GM19043 (cell line): ENCODE results near the gene SCGB2B2.
"Not testable (repeated sequence)": the region's sequence is repeated elsewhere in the genome, so short reads cannot be mapped to it uniquely, and the experiment has no call there.

Experiments used
- ATAC-seq: cut with Tn5 transposase; IDR thresholded peaks from one replicate; pipeline ENCODE4 v1.9.1; 2021; ENCODE audit warnings: low read depth; ENCODE audit not compliant: unreplicated experiment

The SCGB2B2 gene, protein sequence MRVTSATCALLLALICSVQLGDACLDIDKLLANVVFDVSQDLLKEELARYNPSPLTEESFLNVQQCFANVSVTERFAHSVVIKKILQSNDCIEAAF

DNA sequence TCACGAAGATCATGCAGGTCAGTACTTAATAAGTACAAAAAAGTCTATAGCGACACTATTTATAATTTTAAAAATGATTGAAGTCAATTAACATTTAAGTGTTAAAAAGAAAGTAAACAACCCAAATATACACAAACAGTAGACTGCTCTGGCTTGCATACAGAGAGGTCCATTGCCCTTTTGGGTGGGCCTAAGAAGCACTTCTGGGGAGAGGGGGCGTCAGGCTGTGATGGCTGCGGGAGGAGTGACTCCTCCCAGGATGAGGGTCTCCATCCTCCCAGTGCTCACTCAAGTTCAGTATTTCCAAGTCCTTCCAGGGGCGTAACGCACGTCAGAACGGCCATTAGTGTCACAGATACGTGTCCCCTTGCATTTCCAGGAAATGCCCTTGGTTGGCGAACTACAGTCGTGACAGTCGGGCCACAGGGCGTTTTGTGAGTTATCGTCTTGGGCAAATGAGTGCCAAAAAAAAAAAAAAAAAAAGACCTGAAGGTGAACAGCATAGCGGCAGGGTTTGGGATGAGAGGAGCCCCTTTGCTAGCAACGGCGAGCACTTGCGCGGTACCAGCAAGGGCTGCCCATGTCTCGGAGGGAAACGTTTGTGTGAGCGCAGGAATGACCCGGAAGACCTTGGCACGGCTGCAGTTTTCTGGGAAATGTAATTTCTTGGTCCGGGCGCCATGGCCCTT is at the start of gene SCGB2B2:
SCGB2B2 (minus strand) TSS at position 463 of the 689 bp plus-strand sequence. CDS start 82,596 bp downstream, outside the sequence.
- ATAC-seq: peak; percentile 43

DNA sequence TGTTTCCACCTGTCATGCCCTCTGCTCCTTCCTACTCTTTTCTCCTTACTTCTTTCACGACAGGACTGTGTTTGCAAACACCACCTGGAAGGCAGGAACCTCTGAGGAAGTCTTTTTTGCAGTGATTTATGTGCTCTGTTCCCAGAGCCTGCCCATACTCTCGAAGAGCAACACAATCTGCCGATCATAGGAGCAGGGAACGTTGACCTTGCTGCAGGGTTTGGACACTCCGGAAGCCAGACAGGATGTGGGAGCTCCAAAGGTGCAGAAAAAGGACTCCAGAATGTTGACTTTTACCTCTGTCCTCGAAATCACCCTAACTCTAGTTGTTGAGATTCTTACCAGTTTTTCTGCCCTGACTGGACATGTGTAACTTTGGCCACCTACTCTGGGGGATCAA is 48.4 kb upstream of the SCGB2B2 start:
- ATAC-seq: no peak

DNA sequence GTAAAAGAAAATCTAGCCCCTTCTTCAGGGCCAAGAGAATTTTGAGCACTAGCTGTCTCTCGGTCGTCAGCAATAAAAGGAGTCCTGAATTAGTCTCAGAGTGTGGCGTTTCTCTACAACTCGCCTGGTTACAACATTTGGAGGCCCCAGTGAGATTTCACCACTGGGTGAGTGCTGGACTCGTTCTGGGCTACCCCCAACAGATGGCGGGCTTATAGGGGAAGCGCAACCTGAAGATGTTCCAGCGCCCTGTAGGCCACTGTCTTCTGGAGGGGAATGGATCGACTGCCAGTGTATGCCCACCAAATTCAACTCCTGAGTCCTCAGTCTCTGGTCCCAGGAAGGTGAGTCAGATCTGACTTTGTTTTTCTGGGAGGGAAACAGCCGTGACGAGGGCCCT is 45.4 kb upstream of the SCGB2B2 start:
- no peak for ATAC-seq

DNA sequence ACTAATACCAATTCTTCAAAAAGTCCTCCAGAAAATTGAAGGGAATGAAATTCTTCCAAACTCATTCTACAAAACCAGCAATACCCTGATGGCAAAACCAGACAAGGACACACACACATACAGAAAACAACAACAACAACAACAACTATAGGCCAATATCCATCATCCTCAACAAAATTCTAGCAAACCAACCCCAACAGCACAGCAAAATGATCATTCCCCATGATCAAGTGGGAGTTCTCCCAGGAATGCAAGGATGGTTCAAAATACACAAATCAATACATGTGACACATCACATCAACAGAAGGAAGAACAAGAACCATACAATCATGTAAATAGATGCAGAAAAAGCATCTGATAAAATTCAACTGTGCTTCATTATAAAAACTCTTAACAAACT is 38.4 kb upstream of the SCGB2B2 start:
- no peak for ATAC-seq

DNA sequence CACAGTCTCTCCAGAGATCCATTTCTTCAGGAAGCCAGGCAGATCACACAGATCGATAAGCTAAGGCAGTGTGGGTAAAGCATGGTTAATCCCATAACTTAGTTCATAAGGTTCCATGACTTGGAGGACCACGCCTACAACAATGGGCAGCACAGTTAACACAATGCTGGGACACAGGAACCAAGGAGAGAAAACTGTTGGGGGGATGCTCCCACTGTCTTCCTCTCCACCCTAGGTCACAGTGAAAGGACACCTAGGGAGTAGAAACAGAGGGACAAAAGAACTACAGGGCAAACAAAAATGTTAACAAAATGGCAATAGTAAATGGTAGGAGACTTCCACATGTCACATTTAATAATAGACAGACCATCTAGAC is 36.3 kb upstream of the SCGB2B2 start:
- no peak for ATAC-seq

DNA sequence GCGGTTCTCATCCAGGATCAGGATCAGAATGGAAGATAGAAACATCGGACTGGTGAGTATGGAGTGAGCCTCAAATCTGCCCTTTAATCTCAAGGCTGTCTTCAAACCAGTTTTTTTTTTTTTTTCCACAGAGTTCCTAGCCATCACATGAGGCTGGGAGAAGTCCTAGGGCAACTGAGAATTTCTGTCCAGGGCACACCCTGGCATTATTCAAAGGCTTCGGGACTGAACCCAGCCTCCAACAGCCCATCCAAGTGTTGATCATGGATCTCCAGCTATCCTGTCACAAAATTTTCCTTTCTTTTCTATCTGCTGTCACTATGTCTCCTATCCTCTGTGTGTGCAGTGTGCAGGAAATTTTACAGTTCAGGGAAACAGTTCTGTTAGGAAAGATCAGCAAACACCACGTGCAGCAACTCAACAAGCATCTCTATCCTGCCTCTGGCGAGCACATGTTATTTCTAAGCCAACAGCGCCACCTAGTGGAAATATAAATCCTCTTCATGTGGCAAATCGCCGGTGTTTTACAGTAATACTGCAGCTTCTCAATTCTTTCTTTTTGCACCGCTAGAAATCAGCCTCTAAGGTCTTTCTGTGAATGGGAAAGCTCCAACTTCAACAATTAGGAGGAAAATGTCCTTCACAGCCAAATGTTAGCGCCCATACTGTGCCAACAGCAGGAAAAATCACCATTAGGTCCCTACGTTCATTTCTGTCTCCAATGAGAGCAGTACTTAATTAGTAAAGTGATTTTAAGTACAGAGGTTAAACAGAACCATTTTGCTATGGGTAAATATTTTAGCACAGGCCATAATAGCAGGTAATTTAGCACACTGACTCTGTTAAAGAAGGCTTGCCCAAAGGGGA is 35.7 kb upstream of the SCGB2B2 start:
- no peak for ATAC-seq

DNA sequence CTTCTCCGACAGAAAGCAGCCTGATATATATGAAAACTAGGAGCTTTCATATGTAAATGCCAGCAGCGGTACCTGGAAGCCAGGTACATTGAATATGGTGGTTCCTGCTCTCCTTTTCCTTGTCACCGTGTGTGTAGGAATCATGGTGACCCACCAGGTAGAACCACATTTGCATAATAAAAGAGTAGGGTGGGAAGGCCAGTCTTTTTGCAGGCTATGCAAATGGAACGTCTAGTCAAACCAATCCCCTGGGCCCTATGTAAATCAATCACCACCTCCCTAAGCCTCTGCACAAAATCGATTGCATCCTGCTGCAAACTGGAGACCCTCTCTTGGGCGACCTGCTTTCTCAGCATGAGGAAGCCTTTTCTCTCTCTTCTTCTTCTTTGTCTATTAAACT is 34.9 kb upstream of the SCGB2B2 start:
- no peak for ATAC-seq

DNA sequence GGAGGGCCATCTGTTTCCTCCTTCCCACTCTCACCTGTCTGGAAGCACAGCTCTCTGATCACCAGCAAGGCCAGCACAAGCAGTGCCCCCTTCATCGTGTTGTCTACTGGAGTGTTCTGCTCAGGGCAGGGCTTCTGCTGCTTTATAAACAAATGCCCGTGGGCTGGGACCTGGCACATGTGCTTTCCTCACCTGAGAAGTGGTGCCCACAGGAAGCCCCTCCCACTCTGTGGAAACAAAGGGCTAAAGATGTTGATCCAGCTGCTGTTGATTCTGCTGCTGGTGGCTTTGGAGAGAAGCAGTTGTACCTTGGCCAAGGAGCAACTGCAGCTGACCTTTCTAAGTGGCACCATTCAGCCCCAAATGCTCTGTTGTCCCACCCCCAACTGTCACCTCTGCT is 30.7 kb upstream of the SCGB2B2 start:
- ATAC-seq: no peak

DNA sequence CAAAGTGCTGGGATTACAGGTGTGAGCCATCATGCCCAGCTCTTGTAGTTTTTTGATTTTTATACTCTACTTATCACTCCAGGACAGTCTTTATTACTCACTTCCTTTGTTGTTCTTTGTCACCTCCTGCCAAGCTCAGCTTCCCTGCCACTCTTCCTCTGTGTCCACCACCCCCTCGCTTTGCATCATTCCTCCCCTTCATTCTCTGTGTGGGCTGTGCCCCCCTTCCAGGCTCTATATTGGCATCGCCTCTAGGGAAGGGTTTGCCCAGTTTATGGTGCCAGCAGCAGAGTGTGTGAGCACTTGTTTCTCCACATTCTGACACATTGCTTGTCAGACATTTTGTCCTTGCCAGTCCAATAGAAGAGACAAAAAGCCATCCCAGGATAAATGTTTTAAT is 15.6 kb upstream of the SCGB2B2 start:
- ATAC-seq: no peak

DNA sequence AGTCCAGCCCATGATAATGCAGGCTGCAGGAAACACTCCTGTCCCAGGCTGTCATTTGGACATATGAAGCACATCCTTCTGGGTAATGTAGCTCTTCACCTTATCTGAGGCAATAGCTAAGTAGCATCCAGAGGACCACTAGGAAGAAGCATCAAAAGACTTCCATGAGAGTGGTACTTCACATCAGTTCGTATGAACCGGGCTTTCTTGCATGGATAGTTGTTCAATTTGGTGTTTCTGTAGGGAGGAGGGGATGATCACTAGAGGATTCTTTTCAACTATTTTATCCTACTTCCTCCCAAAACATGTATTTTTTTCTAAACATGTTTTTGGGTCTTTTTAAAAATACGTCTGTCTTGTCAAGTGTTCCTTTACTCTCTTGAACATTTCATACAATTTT is 13.4 kb upstream of the SCGB2B2 start:
- no peak for ATAC-seq

DNA sequence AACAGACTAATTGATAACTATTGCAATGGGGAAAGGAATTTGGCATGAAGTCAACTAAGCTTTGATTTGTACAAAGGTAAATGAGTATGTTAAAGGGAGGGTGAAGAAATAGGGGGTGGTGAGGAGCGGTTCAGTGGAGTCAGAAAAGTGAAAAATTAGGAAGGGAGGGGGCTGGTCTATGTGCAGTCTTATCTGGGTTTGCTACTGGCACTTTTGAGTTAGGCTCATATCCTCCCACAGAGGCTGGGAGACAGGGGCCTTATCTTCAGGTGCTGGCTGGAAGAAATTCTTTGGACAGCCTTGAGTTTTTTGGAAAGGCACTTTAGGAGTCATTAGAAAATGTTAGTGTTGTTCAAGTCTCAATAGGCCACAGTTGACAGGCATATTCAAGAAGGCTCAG is 11.6 kb upstream of the SCGB2B2 start:
- ATAC-seq: no peak

DNA sequence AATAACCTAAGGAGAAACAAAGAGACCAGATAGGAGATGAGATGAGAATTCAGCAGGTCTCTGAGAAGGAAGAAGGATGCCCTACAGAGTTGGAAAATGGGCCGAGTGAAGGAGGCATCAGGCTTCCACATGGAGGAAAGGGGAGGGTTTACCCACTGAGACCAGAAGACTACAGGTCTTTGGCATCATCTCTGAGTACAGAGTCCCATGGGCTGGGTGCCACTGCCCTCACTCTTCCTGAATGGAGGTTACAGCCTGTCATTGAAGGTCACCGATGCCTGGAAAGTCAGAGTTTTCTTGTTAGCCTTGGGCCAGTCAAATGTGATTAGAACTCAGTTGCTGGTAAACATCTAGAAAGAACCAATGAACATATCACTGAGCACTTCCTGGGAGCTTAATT is 10.4 kb upstream of the SCGB2B2 start:
- no peak for ATAC-seq

DNA sequence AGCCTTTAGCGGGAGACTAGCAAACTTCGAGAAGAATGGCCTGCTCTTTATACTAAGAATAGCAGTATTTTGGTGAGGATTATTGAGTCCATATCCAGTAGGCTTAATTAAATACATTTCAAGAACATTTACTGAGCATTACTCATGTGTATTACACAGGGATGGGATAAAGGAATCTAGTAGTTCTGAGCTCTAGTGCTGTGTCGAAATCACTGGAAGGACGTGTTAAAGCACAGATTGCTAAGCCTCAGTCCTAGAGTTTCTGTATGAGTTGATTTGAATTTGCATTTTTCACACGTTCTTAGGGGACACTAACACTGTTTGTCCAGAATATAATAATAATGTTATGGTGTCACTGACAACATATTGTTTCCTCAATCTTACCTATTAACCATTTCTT is 9.5 kb upstream of the SCGB2B2 start:
- no peak for ATAC-seq

DNA sequence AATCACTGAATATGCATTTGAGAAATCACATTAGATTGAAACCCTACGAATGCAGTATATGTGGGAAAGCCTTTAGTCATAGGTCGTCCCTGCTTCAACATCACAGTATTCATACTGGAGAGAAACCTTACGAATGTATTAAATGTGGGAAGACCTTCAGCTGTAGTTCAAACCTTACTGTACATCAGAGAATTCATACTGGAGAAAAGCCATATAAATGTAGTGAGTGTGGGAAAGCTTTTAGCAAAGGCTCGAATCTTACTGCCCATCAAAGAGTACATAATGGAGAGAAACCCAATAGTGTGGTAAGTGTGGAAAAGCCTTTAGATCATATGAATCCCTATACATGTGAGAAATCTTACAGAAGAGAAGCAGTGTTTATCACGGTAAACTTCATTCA is 8.3 kb upstream of the SCGB2B2 start:
- ATAC-seq: not testable (repeated sequence)

DNA sequence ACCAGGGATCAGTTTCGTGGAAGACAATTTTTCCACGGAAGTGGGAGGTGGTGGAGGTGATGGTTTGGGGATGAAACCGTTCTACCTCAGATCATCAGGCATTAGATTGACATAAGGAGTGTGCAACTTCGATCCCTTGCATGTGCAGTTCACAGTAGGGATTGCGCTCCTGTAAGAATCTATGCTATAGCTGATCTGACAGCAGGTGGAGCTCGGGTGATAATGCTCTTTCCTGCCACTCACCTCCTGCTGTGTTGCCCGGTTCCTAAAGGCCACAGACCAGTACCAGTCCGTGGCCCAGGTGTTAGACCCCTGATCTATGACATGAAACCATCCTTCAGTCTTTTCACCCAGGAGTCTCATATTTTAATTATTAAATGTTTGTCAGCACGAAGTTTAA is 4.5 kb upstream of the SCGB2B2 start:
- no peak for ATAC-seq

DNA sequence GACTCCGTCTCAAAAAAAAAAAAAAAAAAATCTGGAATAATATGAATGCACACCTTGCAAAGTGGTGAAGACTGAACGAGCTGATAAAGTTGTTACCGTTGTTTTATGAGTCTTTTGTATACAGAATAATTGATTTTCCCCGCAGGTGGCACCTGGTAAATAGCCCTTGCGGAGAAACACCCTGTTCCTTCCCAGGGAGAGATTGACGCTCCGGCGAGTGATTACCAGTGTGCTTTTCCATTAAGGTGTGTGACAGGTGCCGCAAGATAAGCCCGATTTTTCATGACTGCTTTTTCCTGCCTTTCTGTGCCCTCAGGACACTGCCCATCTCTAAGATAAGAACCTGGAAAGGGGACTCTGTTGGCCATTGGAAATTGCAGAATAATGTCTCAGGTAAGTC is 1.5 kb upstream of the SCGB2B2 start:
- no peak for ATAC-seq

DNA sequence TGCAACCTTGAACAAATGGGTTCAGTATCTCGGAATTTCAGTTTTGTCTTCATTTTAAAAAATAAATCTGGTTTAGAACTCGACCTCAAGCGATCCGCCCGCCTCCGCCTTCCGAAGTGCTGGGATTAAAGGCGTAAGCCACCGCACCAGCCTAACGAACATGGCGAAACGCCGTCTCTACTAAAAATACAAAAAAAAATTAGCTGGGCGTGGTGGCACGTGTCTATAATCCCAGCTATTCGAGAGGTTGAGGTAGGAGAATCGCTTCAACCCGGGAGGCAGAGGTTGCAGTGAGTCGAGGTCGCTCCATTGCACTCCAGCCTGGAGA is 1.1 kb upstream of the SCGB2B2 start:
- ATAC-seq: no peak

DNA sequence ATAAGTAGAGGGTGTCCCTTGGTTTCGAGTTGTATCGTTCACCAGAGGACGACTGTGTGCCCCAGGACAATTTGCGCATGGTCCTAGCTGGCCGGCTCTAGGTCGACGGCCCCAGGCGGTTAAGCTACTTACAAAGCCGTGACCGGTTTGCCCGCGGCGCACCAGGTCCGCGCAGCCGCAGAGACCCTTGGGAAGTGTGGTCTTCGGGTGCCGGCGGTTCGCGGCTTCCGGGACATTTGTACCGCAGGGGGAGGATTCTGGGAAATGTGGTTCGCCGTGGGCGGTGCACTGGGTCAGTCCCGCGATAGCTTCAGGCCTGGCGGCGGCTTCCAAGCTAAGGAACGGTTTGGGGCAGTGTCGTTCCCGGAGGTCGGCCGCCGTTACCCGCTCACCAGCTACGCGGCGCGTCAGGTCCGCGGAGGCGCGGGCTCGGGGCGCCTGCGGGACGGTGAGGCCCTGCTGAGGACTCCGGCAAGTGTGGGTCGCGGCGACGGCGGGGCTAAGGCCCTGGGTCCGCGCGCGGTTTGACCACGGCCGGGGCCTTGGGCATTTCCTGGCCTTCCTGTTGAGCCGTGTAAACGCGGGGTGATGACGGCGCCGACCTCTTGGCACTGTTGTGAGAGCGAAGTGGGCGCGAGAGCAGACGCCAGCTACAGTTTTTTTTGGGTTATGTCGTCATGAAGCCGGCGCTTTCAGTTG is 576 bp upstream of the SCGB2B2 start, which contains the start of gene ZNF302:
ZNF302 (plus strand) TSS at position 293 of the 699 bp plus-strand sequence. CDS start 1,127 bp downstream, outside the sequence.
- peak; percentile 91 for ATAC-seq

DNA sequence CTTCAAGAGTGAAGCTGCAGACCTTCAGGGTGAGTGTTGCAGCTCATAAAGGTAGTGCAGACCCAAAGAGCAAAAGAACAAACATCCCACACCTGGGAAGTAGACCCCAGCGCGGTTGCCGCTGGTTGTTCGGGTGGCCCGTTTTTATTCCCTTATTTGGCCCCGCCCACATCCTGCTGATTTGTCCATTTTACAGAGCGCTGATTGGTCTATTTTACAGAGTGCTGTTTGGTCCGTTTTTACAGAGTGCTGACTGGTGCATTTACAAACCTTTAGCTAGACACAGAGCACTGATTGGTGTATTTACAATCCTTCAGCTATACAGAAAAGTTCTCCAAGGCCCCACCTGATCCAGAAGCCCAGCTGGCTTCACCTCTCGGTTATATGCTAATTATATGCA is 1.0 kb downstream of the SCGB2B2 start:
- ATAC-seq: no peak

DNA sequence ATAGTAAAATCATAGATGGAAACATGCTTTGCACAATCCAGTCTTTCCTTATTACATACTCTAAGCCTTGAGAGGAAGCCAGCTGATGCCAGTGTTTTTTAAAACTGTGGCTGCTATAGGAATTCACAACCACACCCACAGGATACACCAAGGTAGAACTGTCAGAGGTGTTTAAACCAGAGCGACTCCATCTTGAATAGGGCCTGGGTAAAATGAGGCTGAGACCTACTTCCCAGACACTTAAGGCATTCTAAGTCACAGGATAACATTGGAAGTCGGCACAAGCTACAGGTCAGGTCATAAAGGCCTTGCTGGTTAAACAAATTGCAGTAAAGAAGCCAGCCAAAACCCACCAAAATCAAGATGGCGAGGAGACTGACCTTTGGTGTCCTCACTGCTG is 1.7 kb downstream of the SCGB2B2 start:
- no peak for ATAC-seq

DNA sequence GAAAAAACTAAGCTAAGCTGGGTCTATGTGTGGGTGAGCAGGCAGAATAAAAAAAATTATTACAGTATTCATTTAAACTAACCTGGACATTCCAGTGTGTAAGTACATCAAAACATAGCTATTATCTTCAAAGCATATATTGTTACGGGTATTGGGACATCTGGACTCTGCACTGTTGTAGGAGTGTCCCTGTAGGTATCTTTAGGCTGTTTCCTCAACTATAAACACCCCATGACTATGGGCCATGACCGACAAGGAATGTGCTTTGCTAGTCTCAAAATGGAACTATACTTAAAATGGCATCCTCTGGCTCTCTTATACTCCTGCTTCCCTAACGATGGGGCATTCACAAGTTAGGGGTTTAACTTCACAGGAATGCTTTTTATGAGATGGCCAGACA is 3.4 kb downstream of the SCGB2B2 start:
- ATAC-seq: no peak
